HG02885 (cell line): ENCODE measurements around the gene PPRC1.

Source experiments
- ATAC-seq: cut with Tn5 transposase; IDR thresholded peaks from one replicate; pipeline ENCODE4 v1.9.1; 2021; ENCODE audit warnings: mild to moderate bottlenecking; ENCODE audit not compliant: unreplicated experiment, poor library complexity

Gene PPRC1

GRCh38 chr10:102118867-102119266 lies 14.0 kb upstream of the PPRC1 start:
- ATAC-seq, result no peak

- ATAC-seq, result no peak
Observed at GRCh38 chr10:102119417-102120141, 13.3 kb upstream of the PPRC1 start.

GRCh38 chr10:102120142-102120990 lies 12.5 kb upstream of the PPRC1 start, which contains the start of gene LDB1:
LDB1 (minus strand) TSS chr10:102120368; CDS start chr10:102120110, 258 bp downstream.
- ATAC-seq, result peak; percentile 67

- ATAC-seq, result no peak
Observed at GRCh38 chr10:102120991-102121738, 11.7 kb upstream of the PPRC1 start.

GRCh38 chr10:102121739-102122372 lies 11.0 kb upstream of the PPRC1 start:
- ATAC-seq, result no peak

GRCh38 chr10:102122450-102122849 lies 10.4 kb upstream of the PPRC1 start:
- ATAC-seq, result no peak

GRCh38 chr10:102123223-102123622 lies 9.6 kb upstream of the PPRC1 start:
- no peak for ATAC-seq

- ATAC-seq, result no peak
Observed at GRCh38 chr10:102131286-102132170, 1.3 kb upstream of the PPRC1 start.

GRCh38 chr10:102132193-102132562 lies 662 bp upstream of the PPRC1 start:
- ATAC-seq, result no peak

- no peak for ATAC-seq
Observed at GRCh38 chr10:102133373-102134195, 744 bp downstream of the PPRC1 start.

GRCh38 chr10:102134416-102134815 lies 1.6 kb downstream of the PPRC1 start:
- ATAC-seq, result no peak

- ATAC-seq, result no peak
Observed at GRCh38 chr10:102135956-102136526, 3.2 kb downstream of the PPRC1 start.

GRCh38 chr10:102139281-102140110 lies 6.7 kb downstream of the PPRC1 start:
- no peak for ATAC-seq

- no peak for ATAC-seq
Observed at GRCh38 chr10:102140218-102140617, 7.4 kb downstream of the PPRC1 start.

GRCh38 chr10:102140913-102141540 lies 8.2 kb downstream of the PPRC1 start:
- ATAC-seq, result no peak

- ATAC-seq, result no peak
Observed at GRCh38 chr10:102141583-102142107, 8.8 kb downstream of the PPRC1 start.

GRCh38 chr10:102146971-102147428 lies 14.2 kb downstream of the PPRC1 start:
- ATAC-seq, result no peak
